Esophagus (tissue), 2 donors: ENCODE measurements around the gene MUC5AC. TPM values are rescaled to one million over a fixed set of nuclear protein-coding genes. Genes with fewer than 3 reads are reported as not detected.
"Not testable (repeated sequence)": the region's sequence is repeated elsewhere in the genome, so short reads cannot be mapped to it uniquely, and the experiment has no call there.

ENCODE experiments used
- H3K27ac ChIP-seq, 2 donors: one replicate each; pipeline ENCODE4 v1.5.1; 2013; ENCODE audit warnings: low read depth in 2 of 2, mild to moderate bottlenecking in 2 of 2, inconsistent platforms in 1 of 2, low read length in 1 of 2, moderate library complexity in 1 of 2
- H3K27me3 ChIP-seq, 2 donors: one replicate each; pipeline ENCODE4 v1.6.1; 2013; ENCODE audit warnings: low read length in 2 of 2, control low read depth in 1 of 2, mild to moderate bottlenecking in 1 of 2; ENCODE audit not compliant: insufficient read depth in 2 of 2, control insufficient read depth in 1 of 2
- H3K36me3 ChIP-seq, 2 donors: one replicate each; pipeline ENCODE4 v1.6.1; 2013; ENCODE audit warnings: low read length in 1 of 2; ENCODE audit not compliant: control insufficient read depth in 2 of 2, insufficient read depth in 2 of 2
- H3K4me1 ChIP-seq, 2 donors: one replicate each; pipeline ENCODE4 v1.6.1; 2013; ENCODE audit warnings: low read length in 1 of 2; ENCODE audit not compliant: control insufficient read depth in 2 of 2, insufficient read depth in 2 of 2
- H3K4me3 ChIP-seq, 2 donors: one replicate each; pipeline ENCODE4 v1.5.1; 2013; ENCODE audit warnings: low read length in 2 of 2, mild to moderate bottlenecking in 2 of 2, low read depth in 1 of 2, moderate library complexity in 1 of 2
- H3K9me3 ChIP-seq, 2 donors: one replicate each; pipeline ENCODE4 v1.6.1; 2013; ENCODE audit warnings: mild to moderate bottlenecking in 2 of 2, low read depth in 1 of 2, low read length in 1 of 2, moderate library complexity in 1 of 2; ENCODE audit not compliant: control insufficient read depth in 2 of 2, insufficient read depth in 1 of 2
- WGBS, 2 donors: extraction: QIAGEN DNeasy Blood & Tissue Kit; methylation state at CpG; one replicate each; pipeline ENCODE4 v1.1.7; 2013; 5-methylcytosine and 5-hydroxymethylcytosine counted together
- polyA plus RNA-seq, 2 donors: library from polyadenylated mRNA; stranded (reverse); fragments of 200-250 nt; gene quantifications; one replicate each; pipeline ENCODE4 v1.2.3, GENCODE V29; 2013
- donor health status: healthy with polysubstance abuse.
- donor health status: Bipolar disorder and iron deficiency.

MUC5AC gene
- polyA plus RNA-seq, 2 donors: 0.01 to 0.08 TPM

GRCh38 chr11:1115292-1115691 is 42.5 kb upstream of the MUC5AC start:
- not testable (repeated sequence) for H3K4me1 ChIP-seq, H3K27me3 ChIP-seq, H3K27ac ChIP-seq, H3K4me3 ChIP-seq, H3K36me3 ChIP-seq, H3K9me3 ChIP-seq
- WGBS, 2 donors: 87 to 90% methylated on average over 6 of the region's 6 CpGs

DNA sequence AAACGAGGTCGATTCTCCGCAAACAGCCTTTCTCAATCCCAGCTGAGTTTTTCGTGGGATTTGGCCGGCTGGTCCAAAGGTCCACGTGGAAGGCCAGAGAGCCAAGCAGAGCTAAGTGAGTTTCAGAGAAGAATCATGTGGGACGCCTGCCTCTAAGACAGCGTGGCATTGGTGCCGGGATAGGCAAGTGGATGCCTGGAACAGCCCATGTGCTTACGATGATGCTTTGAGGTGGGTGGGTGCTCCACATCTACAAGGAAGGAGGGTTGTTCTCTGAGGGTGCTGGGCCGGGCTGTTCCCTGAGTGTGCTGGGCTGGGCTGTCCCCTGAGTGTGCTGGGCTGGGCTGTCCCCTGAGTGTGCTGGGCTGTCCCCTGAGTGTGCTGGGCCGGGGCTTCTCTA is 41.6 kb upstream of the MUC5AC start:
- Histone ChIP-seq H3K36me3 (no peaks in the 10 kb centered on the region), H3K9me3 (peaks cover 0 to 2% of the 10 kb centered on the region in 2 donors), H3K4me3 (no peak overlapping the region), H3K4me1 (no peaks in the 10 kb centered on the region), H3K27me3 (peaks cover 0 to 4% of the 10 kb centered on the region in 2 donors), H3K27ac (no peak overlapping the region)
- 88 to 92% methylated on average over 12 of the region's 12 CpGs for whole genome bisulfite sequencing, 2 donors

GRCh38 chr11:1116666-1117390 is 40.9 kb upstream of the MUC5AC start:
- Histone ChIP-seq H3K4me1 (no peaks in the 10 kb centered on the region), H3K27me3 (peaks cover 0 to 4% of the 10 kb centered on the region in 2 donors), H3K9me3 (peaks cover 0 to 2% of the 10 kb centered on the region in 2 donors), H3K27ac (no peak overlapping the region), H3K36me3 (no peaks in the 10 kb centered on the region), H3K4me3 (no peak overlapping the region)
- 66% methylated on average over 23 of the region's 23 CpGs for WGBS, 2 donors

DNA sequence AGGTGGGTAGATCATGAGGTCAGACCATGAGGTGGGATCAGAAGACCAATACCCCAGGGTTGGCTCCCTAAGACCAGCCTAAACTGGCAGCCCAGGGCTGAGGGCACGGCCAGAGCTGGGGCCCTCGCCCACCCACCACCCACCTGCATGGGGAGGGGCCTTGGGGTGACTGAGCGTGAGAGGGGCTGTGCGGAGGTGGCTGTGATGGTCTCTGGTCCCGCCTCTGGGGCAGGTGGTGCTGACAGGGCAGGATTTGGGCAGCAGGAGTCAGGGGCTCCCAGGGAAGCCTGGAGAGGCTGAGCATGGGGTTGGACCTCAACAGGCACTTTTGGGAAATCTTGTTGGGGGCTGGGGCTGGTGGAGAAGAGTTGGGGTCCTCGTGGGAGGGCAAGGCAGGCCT is 39.8 kb upstream of the MUC5AC start:
- H3K27ac ChIP-seq: no peak overlapping the region
- peaks cover 0 to 2% of the 10 kb centered on the region in 2 donors for H3K9me3 ChIP-seq
- 64 to 70% methylated on average over 6 of the region's 6 CpGs for WGBS, 2 donors
- H3K4me1 ChIP-seq: no peaks in the 10 kb centered on the region
- no peaks in the 10 kb centered on the region for H3K36me3 ChIP-seq
- H3K27me3 ChIP-seq: peaks cover 0 to 4% of the 10 kb centered on the region in 2 donors
- no peak overlapping the region for H3K4me3 ChIP-seq

GRCh38 chr11:1118755-1119603 is 38.8 kb upstream of the MUC5AC start:
- Histone ChIP-seq H3K4me1 (no peaks in the 10 kb centered on the region), H3K27ac (no peak overlapping the region), H3K4me3 (no peak overlapping the region), H3K36me3 (no peaks in the 10 kb centered on the region), H3K9me3 (peaks cover 0 to under 1% of the 10 kb centered on the region in 2 donors), H3K27me3 (peaks cover 0 to 4% of the 10 kb centered on the region in 2 donors)
- WGBS, 2 donors: 60 to 62% methylated on average over 22 of the region's 22 CpGs

DNA sequence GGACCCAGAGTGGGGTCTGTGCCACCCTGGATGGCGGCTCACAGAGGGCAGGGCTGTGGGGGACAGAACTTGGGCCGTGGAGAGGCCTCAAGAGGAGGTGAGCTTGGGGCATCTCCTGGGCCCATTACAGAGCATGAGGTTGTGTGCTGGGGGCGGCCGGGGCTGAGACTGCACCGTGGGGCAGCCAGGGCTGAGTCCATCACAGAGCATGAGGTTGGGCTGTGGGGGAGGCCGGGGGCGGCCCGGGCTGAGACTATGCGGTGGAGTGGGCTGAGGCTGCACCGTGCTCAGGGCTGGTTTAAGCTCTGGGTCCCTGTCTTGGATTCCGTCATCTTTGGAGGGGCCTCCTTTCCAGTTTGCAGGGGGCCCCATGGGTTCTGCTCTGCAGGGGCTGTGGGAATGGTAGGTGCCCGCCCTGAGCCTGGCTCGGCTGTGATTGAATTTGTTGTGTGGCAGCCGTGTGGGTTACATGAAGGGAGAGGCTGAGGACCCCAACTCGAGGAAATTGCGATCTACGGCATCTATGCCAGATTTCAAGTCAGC is 38.1 kb upstream of the MUC5AC start:
- Histone ChIP-seq H3K27me3 (peaks cover 0 to 4% of the 10 kb centered on the region in 2 donors), H3K9me3 (no peaks in the 10 kb centered on the region), H3K36me3 (no peaks in the 10 kb centered on the region), H3K4me3 (no peak overlapping the region), H3K4me1 (no peaks in the 10 kb centered on the region), H3K27ac (no peak overlapping the region)
- 71 to 77% methylated on average over 17 of the region's 17 CpGs for WGBS, 2 donors

DNA sequence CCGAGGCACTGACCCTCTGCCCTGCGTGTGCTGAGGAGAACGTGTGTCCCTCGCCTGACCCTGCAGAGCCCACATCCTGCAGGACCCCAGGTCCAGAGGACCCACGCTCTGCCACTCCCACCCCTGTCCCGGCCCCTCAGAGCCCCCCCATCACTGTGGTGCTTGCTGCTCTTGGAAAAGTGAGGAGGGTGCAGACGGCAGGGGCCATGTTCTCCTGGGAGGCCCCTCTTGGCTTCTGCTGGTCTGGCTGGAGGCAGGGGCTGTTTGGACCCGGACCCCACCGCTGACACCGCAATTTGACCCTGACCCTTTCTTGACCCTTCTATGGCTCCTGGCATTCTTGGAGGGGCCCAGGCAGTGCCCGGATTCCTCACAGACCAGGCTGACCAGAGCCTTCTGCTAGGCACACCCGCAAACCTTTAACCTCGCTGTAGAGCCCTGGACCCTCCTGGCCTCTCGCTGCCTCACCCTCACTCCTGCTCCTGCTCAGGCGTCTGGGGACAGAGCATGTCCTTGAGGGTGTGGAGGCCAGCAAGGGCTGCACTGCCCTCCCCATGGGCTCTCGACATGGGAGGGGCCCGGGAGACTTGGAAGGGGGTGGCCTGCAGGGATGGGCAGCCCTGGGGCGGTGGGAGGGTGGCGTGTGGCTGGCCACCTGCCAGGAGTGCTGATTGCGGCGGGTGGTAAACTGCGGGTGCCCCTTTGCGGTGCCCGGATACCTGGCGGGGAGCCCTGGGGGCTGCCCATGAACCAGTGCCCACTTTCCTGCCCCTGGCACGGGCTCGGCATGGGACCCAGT is 37.0 kb upstream of the MUC5AC start:
- Histone ChIP-seq H3K27ac (no peak overlapping the region), H3K4me1 (no peaks in the 10 kb centered on the region), H3K4me3 (no peak overlapping the region), H3K9me3 (no peaks in the 10 kb centered on the region), H3K36me3 (no peaks in the 10 kb centered on the region), H3K27me3 (peaks cover 0 to 4% of the 10 kb centered on the region in 2 donors)
- 71 to 77% methylated on average over 27 of the region's 27 CpGs for WGBS, 2 donors

DNA sequence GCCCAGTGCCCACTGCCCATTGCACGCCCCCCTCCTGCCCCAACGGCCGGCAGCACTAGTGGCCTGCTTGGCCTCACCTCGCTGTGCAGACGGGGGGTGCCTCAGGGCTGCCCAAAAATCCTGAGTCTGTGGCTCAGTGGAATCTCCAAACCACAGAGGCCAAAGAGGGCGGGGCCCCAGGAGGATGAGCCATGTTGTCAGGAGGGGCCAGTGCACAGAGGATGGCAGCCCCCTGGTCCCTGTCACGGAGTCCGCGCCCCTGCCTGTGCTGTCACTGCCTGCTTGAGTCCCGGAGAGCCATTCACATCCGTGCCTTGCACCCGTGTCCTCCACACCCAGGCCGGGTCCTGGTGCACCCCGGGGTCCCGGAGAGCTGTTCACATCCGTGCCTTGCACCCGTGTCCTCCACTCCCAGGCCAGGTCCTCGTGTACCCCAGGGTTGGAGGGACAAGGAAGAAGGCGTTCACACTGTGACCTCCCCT is 36.4 kb upstream of the MUC5AC start:
- WGBS, 2 donors: 82 to 85% methylated on average over 19 of the region's 19 CpGs
- Histone ChIP-seq H3K4me1 (no peaks in the 10 kb centered on the region), H3K4me3 (no peak overlapping the region), H3K36me3 (no peaks in the 10 kb centered on the region), H3K27ac (no peak overlapping the region), H3K27me3 (peaks cover 0 to 4% of the 10 kb centered on the region in 2 donors), H3K9me3 (no peaks in the 10 kb centered on the region)
